NB4 (cell line): ENCODE results near the gene DSCAM.

Experiments used
- DNase-seq: peaks from one replicate; pipeline ENCODE4 v3.0.0; 2010; ENCODE audit warnings: low read depth
- H3K4me3 ChIP-seq: one replicate; pipeline ENCODE4 v1.5.1; 2011; ENCODE audit warnings: mild to moderate bottlenecking, low read depth, low read length, moderate library complexity
- CTCF ChIP-seq: IDR thresholded peaks from one replicate; pipeline ENCODE4 v1.5.1; 2012; ENCODE audit warnings: low read depth, low read length
- MAX ChIP-seq: IDR thresholded peaks from 2 replicates; pipeline ENCODE4 v1.6.1; 2011; ENCODE audit warnings: low read depth, low read length
- MYC ChIP-seq: IDR thresholded peaks from 2 replicates; pipeline ENCODE4 v1.6.1; 2011; ENCODE audit warnings: low read depth, low read length
- POLR2A ChIP-seq: IDR thresholded peaks from 2 replicates; pipeline ENCODE4 v1.6.1; 2011; ENCODE audit warnings: mild to moderate bottlenecking; ENCODE audit not compliant: insufficient read length; ENCODE audit errors: extremely low read depth

DSCAM gene

GRCh38 chr21:40672602-40673001, 174.4 kb downstream of the DSCAM start:
- no peak for DNase-seq
- TF ChIP-seq MAX (no peak), POLR2A (no peak), MYC (no peak), CTCF (no peak)
- no peak overlapping the region for H3K4me3 ChIP-seq

GRCh38 chr21:40671716-40672115, 175.2 kb downstream of the DSCAM start:
- H3K4me3 ChIP-seq: no peak overlapping the region
- no peak for TF ChIP-seq MAX
- no peak for TF ChIP-seq CTCF
- TF ChIP-seq POLR2A: no peak
- no peak for TF ChIP-seq MYC
- DNase-seq: no peak

GRCh38 chr21:40668555-40669275, 178.2 kb downstream of the DSCAM start:
- no peak for DNase-seq
- no peak for TF ChIP-seq CTCF
- TF ChIP-seq MAX: no peak

GRCh38 chr21:40667967-40668366, 179.0 kb downstream of the DSCAM start:
- DNase-seq: no peak
- TF ChIP-seq POLR2A: no peak
- no peak for TF ChIP-seq CTCF
- TF ChIP-seq MAX: no peak
- no peak for TF ChIP-seq MYC
- no peak overlapping the region for H3K4me3 ChIP-seq

More at GRCh38 chr21:40668555-40669275, 178.2 kb downstream of the DSCAM start:
- no peak overlapping the region for H3K4me3 ChIP-seq

GRCh38 chr21:40662889-40663288, 184.1 kb downstream of the DSCAM start:
- H3K4me3 ChIP-seq: no peak overlapping the region
- DNase-seq: no peak
- TF ChIP-seq MYC (no peak), MAX (no peak), POLR2A (no peak), CTCF (no peak)

- DNase-seq: no peak
- TF ChIP-seq CTCF (no peak), MYC (no peak), MAX (no peak), POLR2A (no peak)
- H3K4me3 ChIP-seq: no peak overlapping the region
Observed at GRCh38 chr21:40660461-40660860, 186.5 kb downstream of the DSCAM start.
